Upper lobe of left lung (tissue), 6 donors: ENCODE measurements around the gene XCR1. TPM values are rescaled to one million over a fixed set of nuclear protein-coding genes. Genes with fewer than 3 reads are reported as not detected.

ENCODE experiments used
- ATAC-seq, 2 donors: fragments of 200-7000 bp; cut with Tn5 transposase; one replicate each; pipeline ENCODE4 v1.9.1; 2022; ENCODE audit warnings: mild to moderate bottlenecking in 2 of 2, moderate library complexity in 2 of 2; ENCODE audit not compliant: low FRiP score in 2 of 2
- DNase-seq, 2 donors: peaks; one replicate each; pipeline ENCODE4 v3.0.0-alpha.2; 2019 to 2020
- H3K27ac ChIP-seq, 4 donors: fragments of 200-600 bp; sonication (generic); one replicate each; pipeline ENCODE4 v1.5.1; 2016 to 2019
- H3K27me3 ChIP-seq, 4 donors: fragments of 200-600 bp; sonication (generic); one replicate each; pipeline ENCODE4 v1.5.1; 2017 to 2019
- H3K36me3 ChIP-seq, 4 donors: fragments of 200-600 bp; sonication (generic); one replicate each; pipeline ENCODE4 v1.5.1; 2016 to 2019
- H3K4me1 ChIP-seq, 4 donors: fragments of 200-600 bp; sonication (generic); one replicate each; pipeline ENCODE4 v1.5.1; 2018 to 2019
- H3K4me3 ChIP-seq, 4 donors: fragments of 200-600 bp; sonication (generic); one replicate each; pipeline ENCODE4 v1.5.1; 2017 to 2019; ENCODE audit warnings: mild to moderate bottlenecking in 2 of 4, moderate library complexity in 1 of 4
- H3K9me3 ChIP-seq, 4 donors: fragments of 200-600 bp; sonication (generic); one replicate each; pipeline ENCODE4 v1.5.1; 2018 to 2019
- CTCF ChIP-seq, 6 experiments: fragments of 450-650 bp in 4 of 6; fragments of 200-600 bp in 2 of 6; sonication (generic) in 2 of 6; IDR thresholded peaks; one replicate each; pipeline ENCODE4 v1.5.1; 2016 to 2019; ENCODE audit warnings: antibody characterized with exemption in 6 of 6
- EP300 ChIP-seq, 4 donors: sonication (generic); formaldehyde crosslinking; IDR thresholded peaks; one replicate each; pipeline ENCODE4 v1.5.1; 2017; ENCODE audit warnings: antibody characterized with exemption in 4 of 4, control low read depth in 2 of 4
- POLR2A ChIP-seq, 4 donors: fragments of 450-650 bp; IDR thresholded peaks; one replicate each; pipeline ENCODE4 v1.5.1; 2016 to 2017; ENCODE audit warnings: antibody characterized with exemption in 4 of 4, mild to moderate bottlenecking in 2 of 4
- POLR2AphosphoS5 ChIP-seq, 2 donors: sonication (generic); formaldehyde crosslinking; IDR thresholded peaks; one replicate each; pipeline ENCODE4 v1.5.1; 2017; ENCODE audit warnings: antibody characterized with exemption in 2 of 2
- WGBS, 2 donors: methylation state at CpG; one replicate each; pipeline ENCODE4 v1.1.5; 2017 to 2018; 5-methylcytosine and 5-hydroxymethylcytosine counted together
- total RNA-seq, 6 donors: library from RNA; depleted of rRNA in 4 of 6; stranded (reverse); fragments of >200 nt in 4 of 6; gene quantifications; one replicate each; pipeline versions ENCODE4 v1.1.0 to v1.2.1, GENCODE V29; 2016 to 2021
- donor health status: DM: no; HTN: no; CAD: no; lungs with moderate emphysema.
- donor health status: DM: no; HTN: yes; CAD: no; lungs with severe emphysema.

Gene XCR1
- total RNA-seq, 6 donors from 2014 or later, result 0.15 to 0.47 (median 0.28) TPM; not detected in 2

GRCh38 chr3:46017720-46018119 lies 9.6 kb downstream of the XCR1 start:
- H3K9me3 ChIP-seq, result no peaks in the 10 kb centered on the region
- no peaks in the 10 kb centered on the region for H3K36me3 ChIP-seq
- WGBS, 2 donors, result 29 to 77% methylated on average over 2 of the region's 2 CpGs
- TF ChIP-seq CTCF (IDR thresholded peaks at IDR 0.05), result no peak
- no peak for TF ChIP-seq POLR2AphosphoS5 (IDR thresholded peaks at IDR 0.05)
- TF ChIP-seq POLR2A (IDR thresholded peaks at IDR 0.05), result no peak
- TF ChIP-seq EP300 (IDR thresholded peaks at IDR 0.05), result no peak
- ATAC-seq (peak in 1 of 2 donors; percentile 76), DNase-seq (peak in 1 of 2 donors; percentile 46)
- no peak overlapping the region for H3K4me3 ChIP-seq
- H3K27ac ChIP-seq, result no peak overlapping the region
- no peaks in the 10 kb centered on the region for H3K27me3 ChIP-seq
- H3K4me1 ChIP-seq, result no peaks in the 10 kb centered on the region

GRCh38 chr3:46013316-46014094 lies 13.8 kb downstream of the XCR1 start:
- WGBS, 2 donors, result 83% methylated on average over 6 to 7 of the region's 7 CpGs
- Histone ChIP-seq H3K4me3 (no peak overlapping the region), H3K36me3 (no peaks in the 10 kb centered on the region), H3K27ac (no peak overlapping the region), H3K27me3 (no peaks in the 10 kb centered on the region), H3K9me3 (no peaks in the 10 kb centered on the region), H3K4me1 (no peaks in the 10 kb centered on the region)
- ATAC-seq (no peak), DNase-seq (no peak)
- TF ChIP-seq POLR2AphosphoS5 (IDR thresholded peaks at IDR 0.05) (no peak), EP300 (IDR thresholded peaks at IDR 0.05) (no peak), CTCF (IDR thresholded peaks at IDR 0.05) (no peak), POLR2A (IDR thresholded peaks at IDR 0.05) (no peak)

GRCh38 chr3:46012246-46012645 lies 15.0 kb downstream of the XCR1 start:
- H3K4me3 ChIP-seq, result no peak overlapping the region
- no peaks in the 10 kb centered on the region for H3K27me3 ChIP-seq
- DNase-seq (no peak), ATAC-seq (no peak)
- H3K27ac ChIP-seq, result no peak overlapping the region
- TF ChIP-seq CTCF (IDR thresholded peaks at IDR 0.05), result no peak
- TF ChIP-seq POLR2AphosphoS5 (IDR thresholded peaks at IDR 0.05), result no peak
- TF ChIP-seq EP300 (IDR thresholded peaks at IDR 0.05), result no peak
- no peak for TF ChIP-seq POLR2A (IDR thresholded peaks at IDR 0.05)
- no peaks in the 10 kb centered on the region for H3K4me1 ChIP-seq
- no peaks in the 10 kb centered on the region for H3K36me3 ChIP-seq
- H3K9me3 ChIP-seq, result no peaks in the 10 kb centered on the region
- 86 to 88% methylated on average over 4 of the region's 4 CpGs for WGBS, 2 donors

GRCh38 chr3:46010519-46011113 lies 16.7 kb downstream of the XCR1 start:
- Histone ChIP-seq H3K4me1 (peaks cover 7 to 13% (median 11%) of the 10 kb centered on the region in 4 donors), H3K27me3 (no peaks in the 10 kb centered on the region), H3K27ac (no peak overlapping the region), H3K9me3 (no peaks in the 10 kb centered on the region), H3K4me3 (no peak overlapping the region), H3K36me3 (no peaks in the 10 kb centered on the region)
- ATAC-seq (no peak), DNase-seq (no peak)
- TF ChIP-seq POLR2AphosphoS5 (IDR thresholded peaks at IDR 0.05), result no peak
- TF ChIP-seq CTCF (IDR thresholded peaks at IDR 0.05), result no peak
- no peak for TF ChIP-seq POLR2A (IDR thresholded peaks at IDR 0.05)
- TF ChIP-seq EP300 (IDR thresholded peaks at IDR 0.05), result no peak
- 89 to 93% methylated on average over 2 of the region's 2 CpGs for WGBS, 2 donors
